OCI-LY1 (cell line): ENCODE measurements around the gene SVOP.

Experiments
- EZH2 ChIP-seq: fragments of 200-600 bp; sonication (generic), shearing (Covaris generic); IDR thresholded peaks from 2 replicates; pipeline ENCODE4 v1.8.0; 2017; ENCODE audit warnings: borderline replicate concordance, mixed run types, mild to moderate bottlenecking, antibody characterized with exemption, low read length, moderate library complexity, mixed read lengths
- TF ChIP-seq, protein P1 (sequence below): fragments of 200-600 bp; sonication (generic), shearing (Covaris generic); IDR thresholded peaks from 2 replicates; pipeline ENCODE4 v1.5.1; 2017; ENCODE audit warnings: mild to moderate bottlenecking, antibody characterized with exemption, low read length, moderate library complexity, mixed read lengths

GRCh38 chr12:108940138-108940537, 80.7 kb downstream of the SVOP start:
- TF ChIP-seq, protein P1, sequence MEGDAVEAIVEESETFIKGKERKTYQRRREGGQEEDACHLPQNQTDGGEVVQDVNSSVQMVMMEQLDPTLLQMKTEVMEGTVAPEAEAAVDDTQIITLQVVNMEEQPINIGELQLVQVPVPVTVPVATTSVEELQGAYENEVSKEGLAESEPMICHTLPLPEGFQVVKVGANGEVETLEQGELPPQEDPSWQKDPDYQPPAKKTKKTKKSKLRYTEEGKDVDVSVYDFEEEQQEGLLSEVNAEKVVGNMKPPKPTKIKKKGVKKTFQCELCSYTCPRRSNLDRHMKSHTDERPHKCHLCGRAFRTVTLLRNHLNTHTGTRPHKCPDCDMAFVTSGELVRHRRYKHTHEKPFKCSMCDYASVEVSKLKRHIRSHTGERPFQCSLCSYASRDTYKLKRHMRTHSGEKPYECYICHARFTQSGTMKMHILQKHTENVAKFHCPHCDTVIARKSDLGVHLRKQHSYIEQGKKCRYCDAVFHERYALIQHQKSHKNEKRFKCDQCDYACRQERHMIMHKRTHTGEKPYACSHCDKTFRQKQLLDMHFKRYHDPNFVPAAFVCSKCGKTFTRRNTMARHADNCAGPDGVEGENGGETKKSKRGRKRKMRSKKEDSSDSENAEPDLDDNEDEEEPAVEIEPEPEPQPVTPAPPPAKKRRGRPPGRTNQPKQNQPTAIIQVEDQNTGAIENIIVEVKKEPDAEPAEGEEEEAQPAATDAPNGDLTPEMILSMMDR = no peak
- TF ChIP-seq EZH2 = no peak
